Activated CD4-positive, alpha-beta T cell treated with anti-CD3 and anti-CD28 coated beads, Interleukin-2, amount 50 U/mL, for 24 hours (primary cell): ENCODE results near the gene TEX51.

ENCODE experiments used
- DNase-seq, 2 donors: peaks; one replicate each; pipeline ENCODE4 v3.0.0-alpha.2; 2020; ENCODE audit warnings: low read depth in 1 of 2, low spot score in 1 of 2

The TEX51 gene

DNA sequence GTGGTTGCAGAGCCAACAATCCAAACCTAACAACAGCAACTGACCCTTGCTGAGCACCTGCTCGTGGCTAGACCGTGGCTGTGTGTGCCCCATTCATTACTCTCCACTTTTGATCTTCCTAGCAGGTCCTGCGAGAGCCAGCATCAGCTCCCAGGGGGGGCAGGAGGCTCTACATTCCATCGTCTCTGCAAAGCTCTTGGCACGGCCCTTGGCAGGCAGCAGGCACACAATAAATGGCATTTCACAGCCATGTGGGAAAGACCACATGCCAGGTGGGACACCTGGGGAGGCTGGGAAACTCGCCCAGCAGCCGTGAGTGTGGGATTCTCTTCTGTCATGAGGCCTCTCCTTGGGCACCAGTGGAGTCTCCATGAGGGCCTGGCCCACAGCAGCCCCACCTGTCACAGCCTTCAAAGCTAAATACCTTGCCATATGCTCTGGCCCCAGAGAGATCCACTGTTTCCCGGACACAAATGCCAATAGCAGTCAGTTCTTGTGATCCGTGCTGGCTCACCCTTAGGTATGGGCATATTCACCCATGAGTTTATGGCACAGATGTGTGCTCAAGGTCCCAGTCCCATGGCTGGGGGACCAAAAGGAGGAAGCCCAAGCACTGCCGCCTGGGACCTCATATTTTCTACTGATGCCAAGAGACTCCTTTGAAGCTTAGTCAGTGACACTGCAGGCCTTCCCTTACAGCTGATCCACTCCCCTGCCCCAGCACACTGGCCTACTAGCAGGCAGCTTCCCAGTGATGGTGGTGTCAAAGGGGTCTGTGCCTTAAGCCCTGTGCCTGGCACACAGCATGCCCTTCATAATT is 6.8 kb upstream of the TEX51 start:
- DNase-seq, result no peak

DNA sequence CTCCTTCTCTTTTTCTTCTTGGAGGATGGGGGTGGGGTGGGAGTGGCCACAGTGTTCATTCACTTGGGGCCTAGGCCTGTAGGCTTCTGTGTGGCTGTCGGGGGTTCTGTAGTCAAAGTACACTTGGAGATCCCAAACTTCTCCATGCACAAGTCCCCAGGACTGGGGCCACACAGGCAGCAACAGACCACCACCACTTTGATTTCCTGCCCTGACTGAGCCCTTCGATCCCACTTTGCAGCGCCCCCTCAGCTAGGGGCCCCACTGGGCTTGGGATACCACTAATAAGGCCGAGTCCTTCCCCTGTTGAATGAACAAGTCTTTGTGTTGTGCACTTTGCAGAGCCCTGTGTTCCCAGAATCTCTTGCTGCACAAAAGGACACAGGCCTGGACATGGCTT is 5.5 kb upstream of the TEX51 start:
- no peak for DNase-seq

DNA sequence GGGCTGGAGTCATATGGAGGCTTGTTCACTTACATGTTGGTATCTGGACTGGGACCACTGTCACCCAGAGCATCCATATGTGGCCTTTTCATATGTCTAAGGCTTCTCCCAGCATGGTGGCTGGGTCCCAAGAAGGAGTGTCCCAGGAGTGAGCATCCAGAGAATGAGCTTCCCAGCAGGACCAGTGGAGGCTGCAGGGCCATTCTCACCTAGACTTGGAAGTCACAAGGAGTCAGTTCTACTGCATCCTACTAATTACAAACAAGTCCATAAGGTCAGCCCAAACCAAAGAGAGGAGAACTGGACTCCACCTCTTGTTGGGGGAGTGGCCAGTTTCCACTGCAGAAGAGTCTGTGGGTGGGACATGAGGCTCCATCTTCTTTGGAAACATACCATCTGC is 5.1 kb upstream of the TEX51 start:
- DNase-seq, result no peak

DNA sequence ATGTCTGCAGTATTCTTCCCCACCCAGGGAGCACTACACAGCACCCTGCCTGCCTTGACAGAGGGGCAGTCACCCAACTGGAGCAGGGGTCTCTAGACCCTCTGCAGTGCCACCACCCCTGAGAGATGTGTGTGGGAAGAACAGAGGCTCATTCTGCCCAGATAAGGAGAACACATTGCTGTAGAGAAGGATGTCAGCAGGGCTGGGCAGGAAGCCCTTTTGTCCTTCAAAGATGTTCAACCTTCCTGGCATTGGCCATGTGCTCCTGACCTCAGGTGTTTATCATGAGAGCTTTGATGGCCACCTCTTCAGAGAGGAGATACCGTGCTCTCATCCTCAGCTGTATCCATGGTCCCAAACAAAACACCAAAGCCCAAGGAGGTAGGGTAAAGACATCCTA is 4.6 kb upstream of the TEX51 start:
- DNase-seq, result no peak

DNA sequence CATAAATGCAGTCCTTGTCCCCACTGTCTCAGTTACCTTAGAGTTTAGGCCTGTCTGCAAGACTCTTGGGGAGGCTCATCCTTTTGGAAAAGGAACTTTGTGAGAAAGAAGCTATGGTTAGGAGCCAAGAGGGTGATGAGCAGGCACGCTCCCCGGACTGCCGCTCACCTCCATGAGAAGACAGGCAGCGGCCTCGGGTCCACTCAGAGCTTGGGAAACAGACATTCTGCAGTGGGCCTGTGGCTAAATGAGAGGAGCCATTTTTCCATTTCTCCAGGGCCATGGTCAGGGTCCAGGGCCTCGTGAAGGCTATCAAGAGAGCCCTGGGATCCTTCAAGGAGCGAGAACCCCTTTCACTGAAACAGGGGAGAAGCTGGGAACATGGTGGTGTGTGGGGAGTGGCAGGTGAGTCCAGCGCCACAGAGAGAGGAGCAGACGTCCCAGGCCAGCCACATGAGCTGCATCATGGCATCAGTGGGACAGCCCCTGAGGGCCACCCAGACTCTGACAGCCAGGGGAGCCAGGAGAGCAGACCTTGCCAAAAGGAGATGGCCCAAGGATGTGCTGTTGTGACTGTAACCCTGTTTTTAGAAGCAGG is 4.0 kb upstream of the TEX51 start:
- no peak for DNase-seq

DNA sequence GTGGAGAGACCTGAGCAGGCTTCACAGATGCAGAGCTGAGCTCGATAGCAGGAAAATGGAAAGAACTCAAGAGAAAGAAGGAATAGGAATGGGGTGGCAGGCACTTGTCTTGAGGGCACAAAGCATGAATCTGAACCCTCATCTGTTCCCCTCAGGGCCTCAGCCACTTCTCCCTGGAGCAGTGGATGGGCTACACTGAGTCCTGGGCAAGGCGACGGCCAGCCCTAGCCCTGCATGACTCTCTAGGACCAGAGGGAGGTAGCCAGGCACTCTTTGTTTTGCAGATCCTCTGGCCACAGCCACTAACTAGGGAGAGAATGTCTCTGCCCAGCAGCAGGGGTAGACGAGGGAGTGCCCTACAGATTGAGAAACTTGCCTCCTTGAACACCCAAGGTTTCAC is 3.4 kb upstream of the TEX51 start:
- DNase-seq, result no peak

DNA sequence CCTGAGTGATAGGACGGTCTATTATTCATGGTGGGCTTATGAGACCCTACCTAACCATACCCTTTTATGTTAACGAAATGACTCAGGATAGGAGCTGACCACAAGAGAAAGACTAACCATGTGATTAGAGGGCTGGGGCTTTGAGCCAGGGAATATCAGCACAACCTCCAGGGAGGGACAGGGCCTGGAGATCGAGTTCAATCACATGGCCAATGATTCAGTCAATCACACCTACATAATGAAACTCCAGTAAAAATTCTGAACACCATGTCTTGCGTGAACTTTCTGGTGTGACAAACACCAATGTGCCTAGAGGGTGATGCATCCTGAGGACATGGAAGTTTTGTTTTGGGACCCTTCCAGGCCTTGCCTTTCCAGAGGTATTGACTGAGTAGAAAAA is 2.2 kb upstream of the TEX51 start:
- DNase-seq, result no peak

DNA sequence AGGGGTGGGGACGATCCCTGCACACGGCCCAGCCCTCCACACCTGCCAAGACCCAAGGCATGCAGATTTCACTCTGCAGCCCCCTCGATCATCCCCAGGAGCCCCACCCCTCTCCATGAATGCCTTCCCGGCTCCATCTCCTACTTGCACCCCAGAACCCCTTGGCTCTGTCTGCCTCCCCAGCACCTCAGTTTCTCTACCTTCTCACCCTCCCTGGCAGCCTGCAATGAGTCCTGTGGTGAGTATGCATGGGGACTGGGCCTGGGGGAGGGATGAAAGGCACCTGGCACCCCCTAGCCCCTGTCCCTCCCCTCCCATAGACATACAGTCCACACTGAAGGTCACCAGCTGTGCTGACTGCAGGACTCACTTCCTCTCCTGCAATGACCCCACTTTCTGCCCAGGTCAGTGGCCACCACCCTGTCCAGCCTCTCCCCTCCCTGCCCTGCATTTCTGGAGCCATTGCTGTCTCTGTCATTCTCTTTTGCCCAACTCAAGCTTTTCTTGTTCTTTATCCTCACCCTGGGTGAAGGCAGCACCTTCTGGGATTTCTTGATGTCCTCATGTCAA is 1.0 kb downstream of the TEX51 start:
- no peak for DNase-seq

DNA sequence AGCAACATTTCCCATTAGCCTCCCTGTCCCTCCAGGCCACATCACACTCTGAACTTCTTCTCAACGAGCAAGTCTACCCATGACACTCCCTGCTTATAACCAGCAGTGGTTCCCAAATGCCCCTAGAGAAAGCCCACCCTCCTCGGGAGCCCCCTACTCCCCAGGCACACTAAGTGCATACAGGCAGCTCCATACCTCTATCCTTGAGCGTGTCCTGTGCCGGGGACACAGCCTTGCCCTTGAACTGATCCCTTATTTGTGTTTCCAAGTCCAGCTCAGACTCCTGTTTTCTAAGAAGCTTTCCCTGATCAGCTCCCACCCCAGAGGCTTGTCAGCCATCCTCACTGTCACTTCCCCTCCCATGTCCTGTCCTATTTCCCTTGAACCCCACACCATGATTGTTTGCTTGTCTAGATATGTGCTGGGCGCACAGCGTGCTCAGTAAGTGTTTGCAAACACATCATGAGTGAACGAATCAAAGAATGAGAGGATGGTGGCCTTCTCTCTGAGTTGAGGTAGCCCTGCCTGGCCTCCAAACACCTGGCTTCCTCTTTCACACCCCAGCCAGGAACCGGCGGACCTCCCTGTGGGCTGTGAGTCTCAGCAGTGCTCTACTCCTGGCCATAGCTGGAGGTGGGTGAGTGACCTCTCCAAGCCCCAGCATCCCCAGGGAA is 2.1 kb downstream of the TEX51 start:
- no peak for DNase-seq

DNA sequence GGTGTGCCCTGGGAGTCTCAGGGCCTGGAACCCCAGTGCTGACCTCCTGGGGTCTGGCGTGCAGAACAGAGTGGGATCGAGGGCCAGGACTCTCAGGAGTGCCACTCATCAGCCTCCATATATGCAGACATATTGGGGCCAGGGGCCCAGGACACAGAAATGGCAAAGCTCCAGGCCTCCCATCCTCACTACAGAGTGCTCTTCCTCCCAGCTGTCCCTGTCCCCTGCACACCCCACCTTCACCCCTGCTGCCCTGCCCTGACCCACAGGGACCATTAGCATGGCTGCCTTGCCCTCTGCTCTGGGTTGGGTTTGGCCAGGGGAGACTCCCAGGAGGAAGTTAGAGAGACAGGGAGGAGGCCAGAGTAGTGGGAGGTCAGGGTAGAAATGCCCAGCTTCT is 2.8 kb downstream of the TEX51 start:
- no peak for DNase-seq

DNA sequence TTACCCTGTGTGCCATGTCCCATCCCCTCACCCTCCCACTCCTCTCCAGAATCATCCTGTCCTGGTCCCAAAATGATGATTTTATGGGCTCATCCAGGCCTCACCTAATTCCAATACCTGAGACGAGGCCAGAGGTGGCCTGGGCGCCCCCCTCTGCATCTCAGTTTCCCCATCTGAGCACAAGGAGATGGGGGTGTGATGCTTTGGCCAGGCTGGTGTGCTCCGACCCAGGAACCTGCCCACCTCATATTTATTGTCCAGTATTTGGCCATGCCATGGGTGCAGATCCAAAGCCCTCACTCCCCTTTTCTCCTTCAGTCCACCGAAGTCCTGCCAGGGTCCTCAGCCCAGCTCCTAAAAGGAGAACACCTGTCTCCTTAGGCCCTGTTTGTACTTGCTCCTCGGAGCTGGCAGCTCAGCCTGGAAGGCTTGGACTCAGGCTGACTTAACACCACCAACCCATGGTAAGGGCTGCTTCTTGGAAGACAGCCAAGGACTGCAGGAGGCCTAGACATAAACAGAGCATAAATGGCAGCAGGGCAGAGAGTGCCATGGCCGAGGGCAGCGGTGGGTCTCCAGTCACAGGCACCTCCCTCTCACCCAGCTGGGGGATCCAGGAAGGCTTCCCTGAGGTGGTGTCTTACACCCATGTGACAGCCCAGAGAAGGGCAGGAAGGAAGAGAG is 3.6 kb downstream of the TEX51 start:
- DNase-seq, result no peak

DNA sequence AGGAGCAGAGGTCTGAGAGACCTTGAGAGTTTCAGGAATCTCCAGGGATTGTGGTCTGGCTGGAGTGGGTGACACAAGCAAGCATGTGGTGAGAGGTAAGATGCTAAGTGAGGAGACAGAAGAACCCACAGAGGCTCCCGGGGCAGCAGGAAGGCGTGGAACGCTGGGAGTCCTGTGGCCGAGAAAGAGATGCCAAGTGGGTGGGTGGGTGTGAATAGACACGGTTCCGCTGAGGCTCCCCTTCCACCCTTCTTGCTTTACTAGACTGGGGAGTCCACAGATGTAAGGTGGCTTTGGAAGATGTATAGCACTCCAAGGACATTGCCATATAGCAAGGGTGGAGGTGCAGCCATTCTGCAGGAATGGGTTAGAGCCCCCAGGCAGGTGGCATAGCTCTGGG is 4.2 kb downstream of the TEX51 start:
- no peak for DNase-seq

DNA sequence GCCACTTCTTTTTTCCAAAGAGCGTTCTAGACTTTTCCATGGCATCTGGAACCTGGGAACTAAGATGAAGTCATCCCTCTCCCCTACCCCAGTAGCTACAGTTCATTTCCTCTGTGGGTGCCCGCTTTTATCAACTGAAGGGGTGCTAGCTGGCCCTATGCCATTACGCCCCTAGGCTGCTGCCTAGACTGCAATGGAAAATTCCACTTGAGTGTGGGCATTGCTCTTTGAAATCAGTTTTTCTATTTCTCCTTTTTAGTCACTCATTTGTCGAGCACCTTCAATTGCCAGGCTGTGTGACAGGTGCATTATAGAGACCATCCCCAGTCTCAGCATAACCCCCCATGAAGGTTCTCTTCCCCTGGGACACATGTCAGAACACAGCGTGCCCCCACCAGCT is 7.3 kb downstream of the TEX51 start:
- DNase-seq, result no peak

DNA sequence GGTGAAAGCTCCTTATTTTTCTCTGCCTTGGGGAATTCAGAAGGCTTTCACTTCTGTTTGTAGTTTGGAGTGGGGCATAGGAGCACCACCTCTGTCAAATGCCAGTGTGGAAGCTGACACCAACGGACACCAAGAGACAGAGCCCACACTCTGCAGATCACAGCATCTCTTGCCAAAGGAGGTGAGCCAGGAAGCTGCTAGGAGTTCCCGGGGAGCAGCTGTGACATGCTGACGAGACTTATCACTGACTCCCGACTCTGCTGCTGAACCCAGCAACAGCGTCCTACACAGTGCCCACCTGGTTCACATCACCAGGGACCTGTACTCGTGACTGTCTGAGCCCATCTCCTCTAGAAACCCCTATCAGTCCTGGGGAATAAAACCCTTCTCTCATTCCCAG is 8.1 kb downstream of the TEX51 start:
- no peak for DNase-seq

DNA sequence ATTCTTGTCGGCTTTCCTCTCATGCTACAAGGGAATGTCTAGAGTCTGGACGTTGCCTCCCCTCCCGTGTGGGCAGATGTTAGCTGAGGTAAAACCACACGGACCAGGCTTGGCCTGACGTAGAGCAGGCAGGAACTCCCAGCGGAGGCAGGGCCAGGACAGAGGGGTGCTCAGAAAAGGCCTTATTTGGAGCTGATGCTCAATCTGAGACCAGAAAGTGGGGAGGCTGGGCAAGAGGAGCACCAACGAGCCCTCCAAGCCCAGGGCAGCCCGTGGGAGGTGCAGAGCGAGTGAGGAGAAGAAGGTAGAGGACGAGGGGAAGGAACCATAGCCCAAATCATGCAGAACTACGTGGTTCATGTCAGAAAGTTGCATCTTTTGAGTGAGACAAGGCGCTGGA is 9.0 kb downstream of the TEX51 start:
- DNase-seq, result no peak

DNA sequence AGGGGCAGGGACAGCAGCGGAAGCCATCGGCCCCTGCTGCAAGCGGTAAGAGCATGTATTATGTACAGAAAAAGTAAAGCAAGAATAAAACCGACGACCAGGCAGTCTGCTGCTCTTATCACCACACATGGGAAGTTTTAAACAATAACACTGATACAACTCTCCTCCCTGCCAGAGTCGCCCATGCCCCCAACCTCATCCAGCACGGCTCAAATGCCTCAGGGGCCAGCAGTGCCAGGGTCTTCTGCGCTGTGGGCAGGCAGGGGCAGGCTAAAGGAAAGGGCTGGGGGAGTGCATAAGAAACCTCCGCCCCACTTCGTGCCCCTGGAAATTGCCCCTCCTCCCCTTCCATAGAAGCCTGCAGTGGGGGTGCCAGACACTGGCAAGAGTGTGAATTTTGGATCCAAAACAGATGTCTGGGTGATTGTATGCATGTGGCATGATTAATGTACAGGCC is 10.1 kb downstream of the TEX51 start:
- no peak for DNase-seq

DNA sequence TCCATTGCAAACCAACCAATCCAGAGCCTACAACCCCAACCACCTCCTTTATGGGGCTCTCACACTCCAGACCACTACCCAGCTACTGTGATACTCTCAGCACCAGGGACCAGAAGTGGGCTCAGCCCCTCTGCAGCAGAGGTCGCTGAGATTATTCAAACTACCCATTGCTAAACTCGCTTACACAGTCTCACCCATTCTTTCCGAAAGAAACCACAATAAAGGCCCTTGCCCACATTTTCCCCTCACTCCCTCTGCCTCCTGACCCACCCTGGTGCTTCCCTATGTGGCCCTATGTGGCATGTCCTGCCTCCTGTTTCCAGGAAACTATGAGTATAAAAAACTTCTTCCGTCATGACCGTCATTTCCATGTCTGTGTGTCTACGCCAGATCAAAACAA is 10.7 kb downstream of the TEX51 start:
- DNase-seq, result no peak

DNA sequence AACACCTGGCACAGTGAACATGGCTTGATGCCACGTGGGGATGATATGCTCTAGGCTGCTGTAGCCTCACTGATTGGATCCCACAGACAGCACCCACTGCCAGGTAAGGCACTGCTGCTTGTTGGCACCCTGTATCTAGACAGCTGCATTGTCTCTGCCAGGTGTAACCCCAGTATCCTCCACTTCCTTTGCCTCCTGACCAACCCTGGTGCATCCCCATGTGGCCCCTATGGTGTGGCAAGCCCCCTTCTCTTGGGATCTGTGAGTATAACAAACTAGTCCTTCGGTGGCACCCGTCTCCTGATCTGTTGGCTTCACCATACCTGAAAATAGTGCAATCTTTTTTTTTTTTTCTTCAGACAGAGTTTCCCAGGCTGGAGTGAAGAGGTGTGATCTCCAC is 11.1 kb downstream of the TEX51 start:
- no peak for DNase-seq

DNA sequence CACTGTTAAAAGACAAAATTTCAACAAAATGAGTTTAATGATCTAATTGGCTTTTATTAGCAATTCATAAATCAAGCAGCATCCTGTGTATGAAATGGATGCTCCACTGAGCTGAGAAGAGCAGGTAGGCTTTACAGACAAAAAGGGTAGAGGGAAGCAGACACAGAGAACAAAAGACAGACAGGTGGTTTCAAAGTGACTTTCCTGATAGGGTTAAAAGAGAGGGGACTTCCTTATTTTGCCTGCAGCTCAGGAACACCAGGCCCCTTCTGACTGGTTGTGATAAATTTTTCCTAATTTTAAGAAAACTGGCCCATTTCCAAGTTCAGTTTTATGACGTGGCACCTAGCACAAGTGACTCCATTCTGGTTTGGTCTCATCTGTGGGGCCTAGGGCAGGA is 11.9 kb downstream of the TEX51 start:
- no peak for DNase-seq

DNA sequence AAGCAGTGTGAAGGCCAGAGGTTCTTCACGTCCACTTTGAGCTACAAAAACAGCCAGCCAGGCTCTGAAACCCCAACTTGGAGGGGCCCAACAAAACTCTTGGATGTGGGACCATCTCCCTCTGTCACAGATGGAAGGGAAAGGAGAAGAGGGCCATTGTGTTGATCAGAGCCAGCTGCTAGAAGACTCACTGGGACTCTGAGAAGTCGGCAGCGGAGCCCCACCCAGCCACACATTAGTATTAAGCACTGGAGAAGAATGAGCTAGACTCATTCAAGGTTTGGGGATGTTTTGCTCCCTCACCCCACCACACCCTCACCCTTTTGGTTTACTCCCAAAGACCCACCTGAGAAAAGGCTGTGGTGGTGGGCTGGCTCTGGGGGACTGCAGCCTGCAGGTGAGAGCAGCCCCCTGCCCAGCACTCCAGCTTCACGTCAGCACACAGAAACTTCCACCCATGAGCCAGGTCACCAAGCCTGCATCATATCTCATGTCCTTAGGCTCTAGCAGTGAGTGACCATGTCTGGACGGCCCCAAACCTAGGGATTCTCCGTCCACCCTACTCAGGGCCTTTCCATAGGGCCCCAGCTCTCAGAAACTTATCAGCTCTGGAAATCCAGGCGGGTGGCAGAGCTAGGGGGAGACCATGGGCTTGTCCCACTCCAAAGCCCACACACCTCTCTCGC is 12.6 kb downstream of the TEX51 start:
- DNase-seq, result no peak

DNA sequence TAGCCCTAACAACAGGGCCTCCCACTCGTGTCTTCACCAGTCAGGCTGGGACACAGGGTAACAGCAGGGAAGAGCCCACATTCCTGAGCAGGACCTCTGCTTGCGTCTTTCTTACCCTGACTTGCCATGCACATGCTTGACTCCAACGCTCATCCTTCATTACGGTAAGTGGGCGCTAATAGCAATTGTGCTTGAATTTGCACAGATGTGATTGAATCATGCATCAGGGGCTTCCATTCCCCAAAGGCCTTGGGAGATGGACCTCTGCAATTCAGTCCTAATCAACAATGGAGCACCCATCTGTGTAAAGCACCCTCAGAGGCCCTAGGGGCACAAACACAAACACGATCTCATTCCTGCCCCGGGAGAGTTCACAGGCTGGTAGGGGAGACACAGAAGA is 13.5 kb downstream of the TEX51 start:
- no peak for DNase-seq
